ENCODE data around the gene TNFSF10. TPM values are rescaled to one million over a fixed set of nuclear protein-coding genes. Genes with fewer than 3 reads are reported as not detected.
"Not testable (repeated sequence)": the region's sequence is repeated elsewhere in the genome, so short reads cannot be mapped to it uniquely, and the experiment has no call there.

Gene TNFSF10
- polyA plus RNA-seq, 1 of the 3 experiments (the other 2 are of a cell fraction): 0.10 TPM

DNA sequence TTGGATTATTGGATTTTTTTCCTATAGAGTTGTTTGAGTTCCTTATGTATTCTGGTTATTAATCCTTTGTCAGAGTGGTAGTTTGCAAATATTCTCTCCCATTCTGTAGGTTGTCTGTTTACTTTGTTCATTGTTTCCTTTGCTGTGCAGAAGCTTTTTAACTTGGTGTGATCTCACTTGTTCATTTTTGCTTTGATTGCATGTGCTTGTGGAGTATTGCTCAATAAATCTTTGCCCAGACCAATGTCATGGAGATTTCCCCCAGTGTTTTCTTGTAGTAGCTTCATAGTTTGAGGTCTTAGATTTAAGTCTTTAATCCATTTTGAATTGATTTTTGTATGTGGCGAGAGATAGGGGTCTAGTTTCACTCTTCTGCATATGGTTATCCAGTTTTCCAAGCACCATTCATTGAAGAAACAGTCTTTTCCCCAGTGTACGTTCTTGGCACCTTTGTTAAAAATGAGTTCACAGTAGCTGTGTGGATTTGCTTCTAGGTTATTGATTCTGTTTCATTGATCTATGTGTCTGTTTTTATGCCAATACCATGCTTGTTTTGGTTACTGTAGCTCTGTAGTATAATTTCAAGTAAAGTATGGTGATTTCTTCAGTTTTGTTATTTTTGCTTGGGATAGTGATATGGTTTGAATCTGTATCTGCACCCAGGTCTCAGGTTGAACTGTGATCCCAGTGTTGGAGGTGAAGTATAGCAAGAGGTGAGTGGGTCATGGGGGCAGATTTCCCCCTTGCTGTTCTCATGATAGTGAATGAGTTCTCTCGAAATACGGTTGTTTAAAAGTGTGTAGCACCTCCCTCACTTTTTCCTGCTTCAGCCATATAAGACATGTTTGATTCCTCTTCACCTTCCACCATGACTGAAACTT, 46.1 kb upstream of the TNFSF10 start:
- ChIA-PET CTCF (no interaction called here), POLR2A (no interaction called here)
- 65% methylated on average over 4 of the region's 4 CpGs for WGBS (ENCODE audit: low lambda C conversion rate)

DNA sequence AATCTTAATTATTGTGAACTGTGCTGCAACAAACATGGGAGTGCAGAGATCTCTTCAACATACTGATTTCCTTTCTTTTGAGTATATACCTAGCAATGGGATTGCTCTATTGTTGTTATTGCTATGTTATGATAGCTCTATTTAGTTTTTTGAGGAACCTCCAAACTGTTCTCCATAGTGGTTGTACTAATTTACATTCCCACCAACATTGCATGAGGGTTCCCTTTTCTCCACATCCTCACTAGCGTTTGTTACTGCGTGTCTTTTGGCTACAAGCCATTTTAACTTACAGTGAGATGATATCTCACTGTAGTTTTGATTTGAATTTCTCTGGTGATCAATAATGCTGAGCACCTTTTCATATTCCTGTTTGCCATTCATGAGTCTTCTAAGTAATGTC, 45.5 kb upstream of the TNFSF10 start:
- H3K36me3 ChIP-seq (replicated peaks in 1 of 2; ENCODE audit: control insufficient read depth in 1 of 2, insufficient read depth in 2 of 2, low read length in 1 of 2): no peaks in the 10 kb centered on the region
- H3K4me1 ChIP-seq (ENCODE audit: control insufficient read depth in 1 of 2, insufficient read depth in 2 of 2, low read depth in 1 of 2, low read length in 1 of 2): no peaks in the 10 kb centered on the region
- 59% methylated on average over 2 of the region's 2 CpGs for WGBS (ENCODE audit: low lambda C conversion rate)
- no peak overlapping the region for H3K4me2 ChIP-seq
- no peak overlapping the region for H3K27ac ChIP-seq (ENCODE audit: low read depth in 2 of 2, low read length in 1 of 2)
- no peaks in the 10 kb centered on the region for H4K20me1 ChIP-seq (ENCODE audit: insufficient read depth)
- H3K27me3 ChIP-seq (ENCODE audit: insufficient read depth): no peaks in the 10 kb centered on the region
- TF ChIP-seq GABPA (IDR thresholded peaks at IDR 0.05; ENCODE audit: low read depth) (no peak), SMC3 (IDR thresholded peaks at IDR 0.05; ENCODE audit: low read depth, low read length) (no peak), GATA2 (CRISPR knock-in tag; IDR thresholded peaks at IDR 0.05) (no peak), MXI1 (IDR thresholded peaks at IDR 0.05; ENCODE audit: low read depth, low read length) (no peak), RXRA (IDR thresholded peaks at IDR 0.05; ENCODE audit: borderline replicate concordance, low read depth) (no peak), SIN3A (IDR thresholded peaks at IDR 0.05; ENCODE audit: borderline replicate concordance, low read depth, low read length) (no peak), MEF2A (IDR thresholded peaks at IDR 0.05; ENCODE audit: borderline replicate concordance, low read depth) (no peak)
- TF ChIP-seq, protein P1, sequence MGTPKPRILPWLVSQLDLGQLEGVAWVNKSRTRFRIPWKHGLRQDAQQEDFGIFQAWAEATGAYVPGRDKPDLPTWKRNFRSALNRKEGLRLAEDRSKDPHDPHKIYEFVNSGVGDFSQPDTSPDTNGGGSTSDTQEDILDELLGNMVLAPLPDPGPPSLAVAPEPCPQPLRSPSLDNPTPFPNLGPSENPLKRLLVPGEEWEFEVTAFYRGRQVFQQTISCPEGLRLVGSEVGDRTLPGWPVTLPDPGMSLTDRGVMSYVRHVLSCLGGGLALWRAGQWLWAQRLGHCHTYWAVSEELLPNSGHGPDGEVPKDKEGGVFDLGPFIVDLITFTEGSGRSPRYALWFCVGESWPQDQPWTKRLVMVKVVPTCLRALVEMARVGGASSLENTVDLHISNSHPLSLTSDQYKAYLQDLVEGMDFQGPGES (IDR thresholded peaks at IDR 0.05; ENCODE audit: low read depth, low read length): no peak
- TF ChIP-seq, protein P2, sequence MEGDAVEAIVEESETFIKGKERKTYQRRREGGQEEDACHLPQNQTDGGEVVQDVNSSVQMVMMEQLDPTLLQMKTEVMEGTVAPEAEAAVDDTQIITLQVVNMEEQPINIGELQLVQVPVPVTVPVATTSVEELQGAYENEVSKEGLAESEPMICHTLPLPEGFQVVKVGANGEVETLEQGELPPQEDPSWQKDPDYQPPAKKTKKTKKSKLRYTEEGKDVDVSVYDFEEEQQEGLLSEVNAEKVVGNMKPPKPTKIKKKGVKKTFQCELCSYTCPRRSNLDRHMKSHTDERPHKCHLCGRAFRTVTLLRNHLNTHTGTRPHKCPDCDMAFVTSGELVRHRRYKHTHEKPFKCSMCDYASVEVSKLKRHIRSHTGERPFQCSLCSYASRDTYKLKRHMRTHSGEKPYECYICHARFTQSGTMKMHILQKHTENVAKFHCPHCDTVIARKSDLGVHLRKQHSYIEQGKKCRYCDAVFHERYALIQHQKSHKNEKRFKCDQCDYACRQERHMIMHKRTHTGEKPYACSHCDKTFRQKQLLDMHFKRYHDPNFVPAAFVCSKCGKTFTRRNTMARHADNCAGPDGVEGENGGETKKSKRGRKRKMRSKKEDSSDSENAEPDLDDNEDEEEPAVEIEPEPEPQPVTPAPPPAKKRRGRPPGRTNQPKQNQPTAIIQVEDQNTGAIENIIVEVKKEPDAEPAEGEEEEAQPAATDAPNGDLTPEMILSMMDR (IDR thresholded peaks at IDR 0.05): no peak
- no peaks in the 10 kb centered on the region for H3K79me2 ChIP-seq (ENCODE audit: insufficient read depth)
- H3F3A ChIP-seq (replicated peaks; ENCODE audit: insufficient read depth): no peaks in the 10 kb centered on the region
- H2AFZ ChIP-seq (ENCODE audit: low read depth): no peak overlapping the region
- POLR2A ChIA-PET: no interaction called here
- H3K4me3 ChIP-seq (ENCODE audit: low read depth in 2 of 2, low read length in 1 of 2): no peak overlapping the region
- no peak overlapping the region for H3K9ac ChIP-seq
- no peak for DNase-seq
- no peaks in the 10 kb centered on the region; the same call in 1 of the 2 replicates for H3K9me3 ChIP-seq
- CTCF ChIA-PET: no interaction called here
- H3K9me2 ChIP-seq: no peaks in the 10 kb centered on the region

More for the DNA sequence above, 46.1 kb upstream of the TNFSF10 start:
- H3K27ac ChIP-seq (ENCODE audit: low read depth in 2 of 2, low read length in 1 of 2): no peak overlapping the region
- no peaks in the 10 kb centered on the region for H3K27me3 ChIP-seq (ENCODE audit: insufficient read depth)
- H3K4me1 ChIP-seq (ENCODE audit: control insufficient read depth in 1 of 2, insufficient read depth in 2 of 2, low read depth in 1 of 2, low read length in 1 of 2): no peaks in the 10 kb centered on the region
- no peaks in the 10 kb centered on the region for H3K79me2 ChIP-seq (ENCODE audit: insufficient read depth)
- DNase-seq: no peak
- no peaks in the 10 kb centered on the region for H3K36me3 ChIP-seq (replicated peaks in 1 of 2; ENCODE audit: control insufficient read depth in 1 of 2, insufficient read depth in 2 of 2, low read length in 1 of 2)
- H3K4me2 ChIP-seq: no peak overlapping the region
- H3F3A ChIP-seq (replicated peaks; ENCODE audit: insufficient read depth): no peaks in the 10 kb centered on the region
- TF ChIP-seq TAF1 (IDR thresholded peaks at IDR 0.05; ENCODE audit: borderline replicate concordance, low read depth, low read length) (no peak), GABPA (IDR thresholded peaks at IDR 0.05; ENCODE audit: low read depth) (no peak), TCF12 (IDR thresholded peaks at IDR 0.05) (no peak), NFIC (IDR thresholded peaks at IDR 0.05; ENCODE audit: borderline replicate concordance) (no peak), EZH2phosphoT487 (IDR thresholded peaks at IDR 0.05; ENCODE audit: borderline replicate concordance, low read depth) (no peak), NRF1 (IDR thresholded peaks at IDR 0.05; ENCODE audit: low read depth, low read length) (no peak), TEAD4 (IDR thresholded peaks at IDR 0.05; ENCODE audit: borderline replicate concordance, insufficient read depth) (no peak), RAD21 (IDR thresholded peaks at IDR 0.05; ENCODE audit: low read length) (no peak), CHD2 (IDR thresholded peaks at IDR 0.05; ENCODE audit: low read length, partially characterized antibody) (no peak), RCOR1 (IDR thresholded peaks at IDR 0.05; ENCODE audit: low read length) (no peak), RFX5 (IDR thresholded peaks at IDR 0.05; ENCODE audit: low read length) (no peak)
- TF ChIP-seq, protein P3, sequence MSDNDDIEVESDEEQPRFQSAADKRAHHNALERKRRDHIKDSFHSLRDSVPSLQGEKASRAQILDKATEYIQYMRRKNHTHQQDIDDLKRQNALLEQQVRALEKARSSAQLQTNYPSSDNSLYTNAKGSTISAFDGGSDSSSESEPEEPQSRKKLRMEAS (IDR thresholded peaks at IDR 0.05; ENCODE audit: low read depth): no peak
- no peaks in the 10 kb centered on the region; the same call in 1 of the 2 replicates for H3K9me3 ChIP-seq
- no peak overlapping the region for H3K9ac ChIP-seq
- no peak overlapping the region for H3K4me3 ChIP-seq (ENCODE audit: low read depth in 2 of 2, low read length in 1 of 2)
- H2AFZ ChIP-seq (ENCODE audit: low read depth): no peak overlapping the region
- H4K20me1 ChIP-seq (ENCODE audit: insufficient read depth): no peaks in the 10 kb centered on the region
- no peaks in the 10 kb centered on the region for H3K9me2 ChIP-seq

DNA sequence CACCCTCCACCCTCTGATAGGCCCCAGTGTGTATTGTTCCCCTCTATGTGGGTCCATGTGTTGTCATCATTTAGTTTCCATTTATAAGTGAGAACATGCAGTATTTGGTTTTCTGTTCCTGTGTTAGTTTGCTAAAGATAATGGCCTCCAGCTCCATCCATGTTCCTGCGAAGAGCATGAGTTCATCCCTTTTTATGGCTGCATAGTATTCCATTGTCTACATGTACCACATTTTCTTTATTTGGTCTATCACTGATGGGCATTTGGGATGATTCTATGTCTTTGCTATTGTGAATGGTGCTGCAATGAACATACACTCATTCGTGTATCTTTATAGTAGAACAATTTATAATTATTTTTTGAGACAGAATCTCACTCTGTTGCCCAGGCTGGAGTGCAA, 43.6 kb upstream of the TNFSF10 start:
- H3K9me3 ChIP-seq; H4K20me1 ChIP-seq (ENCODE audit: insufficient read depth); H3F3A ChIP-seq (replicated peaks; ENCODE audit: insufficient read depth); H3K4me3 ChIP-seq (ENCODE audit: low read depth in 2 of 2, low read length in 1 of 2); H3K9me2 ChIP-seq; H3K79me2 ChIP-seq (ENCODE audit: insufficient read depth); H3K9ac ChIP-seq; H3K27me3 ChIP-seq (ENCODE audit: insufficient read depth); CTCF ChIA-PET; H2AFZ ChIP-seq (ENCODE audit: low read depth); H3K36me3 ChIP-seq (replicated peaks in 1 of 2; ENCODE audit: control insufficient read depth in 1 of 2, insufficient read depth in 2 of 2, low read length in 1 of 2); H3K27ac ChIP-seq (ENCODE audit: low read depth in 2 of 2, low read length in 1 of 2); H3K4me1 ChIP-seq (ENCODE audit: control insufficient read depth in 1 of 2, insufficient read depth in 2 of 2, low read depth in 1 of 2, low read length in 1 of 2); POLR2A ChIA-PET; DNase-seq; H3K4me2 ChIP-seq: not testable (repeated sequence)
- WGBS (ENCODE audit: low lambda C conversion rate): 77% methylated on average over 2 of the region's 2 CpGs
